ENCODE data around the gene OLR1. TPM values are rescaled to one million over a fixed set of nuclear protein-coding genes. Genes with fewer than 3 reads are reported as not detected.

OLR1 gene
- total RNA-seq, 1 experiment from 2014 or later = not detected

- H3K36me3 Mint-ChIP-seq (ENCODE audit: insufficient read depth, unreplicated experiment) = no peaks in the 10 kb centered on the region
- H3K27ac Mint-ChIP-seq (ENCODE audit: low read depth, unreplicated experiment) = no peak overlapping the region
- no peaks in the 10 kb centered on the region for H3K27me3 Mint-ChIP-seq (ENCODE audit: insufficient read depth, unreplicated experiment)
- no peak for DNase-seq (ENCODE audit: unreplicated experiment)
- H3K9me3 Mint-ChIP-seq (ENCODE audit: unreplicated experiment) = no peaks in the 10 kb centered on the region
- no peak overlapping the region for H3K4me3 Mint-ChIP-seq (ENCODE audit: unreplicated experiment)
- H3K4me1 Mint-ChIP-seq (ENCODE audit: insufficient read depth, unreplicated experiment) = no peaks in the 10 kb centered on the region
- intact Hi-C loops (cut with micrococcal nuclease) = no loop called here
- TF ChIP-seq CTCF (IDR thresholded peaks at IDR 0.05; ENCODE audit: unreplicated experiment) = no peak
- POLR2A ChIA-PET = interaction anchor here (0.7 to 0.8 kb wide), 2 partner anchors 15 to 28 kb away, joined by 3 read pairs; no protein-coding TSS in a partner anchor
- CTCF ChIA-PET = interaction anchor here (1.0 to 1.3 kb wide), 4 partner anchors 8 to 112 kb away, joined by 3 to 8 read pairs (median 3); no protein-coding TSS in a partner anchor
- no TSS peak for BruUV-seq (replicated peaks)
Measured at GRCh38 chr12:10147714-10148403, 24.1 kb downstream of the OLR1 start.

- no peaks in the 10 kb centered on the region for H3K4me1 Mint-ChIP-seq (ENCODE audit: insufficient read depth, unreplicated experiment)
- intact Hi-C loops (cut with micrococcal nuclease) = loop anchor here (5.0 kb wide), 1 partner anchor 216 kb away; no protein-coding TSS in a partner anchor
- ChIA-PET CTCF (interaction anchor here (0.6 to 6.2 kb wide), 13 partner anchors 10 to 400 kb away, joined by 3 to 74 read pairs (median 4); partner anchors contain the start of gene CLEC12B), POLR2A (interaction anchor here (0.6 to 1.7 kb wide), 4 partner anchors 11 to 654 kb away, joined by 3 read pairs; no protein-coding TSS in a partner anchor)
- BruUV-seq (replicated peaks) = no TSS peak
- H3K9me3 Mint-ChIP-seq (ENCODE audit: unreplicated experiment) = no peaks in the 10 kb centered on the region
- H3K27ac Mint-ChIP-seq (ENCODE audit: low read depth, unreplicated experiment) = peak overlapping the region; percentile 8
- no peak overlapping the region for H3K4me3 Mint-ChIP-seq (ENCODE audit: unreplicated experiment)
- no peak for TF ChIP-seq CTCF (IDR thresholded peaks at IDR 0.05; ENCODE audit: unreplicated experiment)
- no peaks in the 10 kb centered on the region for H3K36me3 Mint-ChIP-seq (ENCODE audit: insufficient read depth, unreplicated experiment)
- no peaks in the 10 kb centered on the region for H3K27me3 Mint-ChIP-seq (ENCODE audit: insufficient read depth, unreplicated experiment)
- DNase-seq (ENCODE audit: unreplicated experiment) = no peak
Measured at GRCh38 chr12:10142976-10143589, 28.8 kb downstream of the OLR1 start.

- POLR2A ChIA-PET = interaction anchor here (0.5 to 1.5 kb wide), 9 partner anchors 9 to 390 kb away, joined by 3 to 8 read pairs (median 3); partner anchors contain the start of genes CLEC12B and CLEC7A
Measured at GRCh38 chr12:10140001-10140400, 31.9 kb downstream of the OLR1 start.

More at GRCh38 chr12:10140001-10140400, 31.9 kb downstream of the OLR1 start:
- BruUV-seq (replicated peaks) = no TSS peak
- Mint-ChIP-seq H3K4me1 (ENCODE audit: insufficient read depth, unreplicated experiment) (no peaks in the 10 kb centered on the region), H3K27ac (ENCODE audit: low read depth, unreplicated experiment) (no peak overlapping the region), H3K9me3 (ENCODE audit: unreplicated experiment) (no peaks in the 10 kb centered on the region), H3K27me3 (ENCODE audit: insufficient read depth, unreplicated experiment) (no peaks in the 10 kb centered on the region), H3K4me3 (ENCODE audit: unreplicated experiment) (no peak overlapping the region), H3K36me3 (ENCODE audit: insufficient read depth, unreplicated experiment) (no peaks in the 10 kb centered on the region)
- intact Hi-C loops (cut with micrococcal nuclease) = loop anchor here (1.0 to 5.0 kb wide), 5 partner anchors 107 to 391 kb away; partner anchors contain the start of gene CLEC12B
- DNase-seq (ENCODE audit: unreplicated experiment) = peak; percentile 72
- peak; percentile 69 for TF ChIP-seq CTCF (IDR thresholded peaks at IDR 0.05; ENCODE audit: unreplicated experiment)
- CTCF ChIA-PET = interaction anchor here (0.6 to 6.2 kb wide), 44 partner anchors 8 to 806 kb away, joined by 3 to 134 read pairs (median 5); partner anchors contain the start of genes CLEC12B and CLEC9A

All from MCF 10A (cell line).